ENCODE measurements around the gene CDK5.

Gene CDK5

GRCh38 chr7:151091431-151091830, 33.7 kb upstream of the CDK5 start:
- Histone ChIP-seq H3K27me3 (ENCODE audit: insufficient read depth, low read length) (no peaks in the 10 kb centered on the region), H3K4me1 (ENCODE audit: insufficient read depth, low read length) (peaks cover 23% of the 10 kb centered on the region), H3K36me3 (ENCODE audit: insufficient read depth, low read length) (peaks cover 3% of the 10 kb centered on the region), H3K9me3 (ENCODE audit: low read length) (no peaks in the 10 kb centered on the region), H3K4me3 (ENCODE audit: low read length) (no peak overlapping the region), H2AFZ (ENCODE audit: low read depth, low read length) (no peak overlapping the region)

DNA sequence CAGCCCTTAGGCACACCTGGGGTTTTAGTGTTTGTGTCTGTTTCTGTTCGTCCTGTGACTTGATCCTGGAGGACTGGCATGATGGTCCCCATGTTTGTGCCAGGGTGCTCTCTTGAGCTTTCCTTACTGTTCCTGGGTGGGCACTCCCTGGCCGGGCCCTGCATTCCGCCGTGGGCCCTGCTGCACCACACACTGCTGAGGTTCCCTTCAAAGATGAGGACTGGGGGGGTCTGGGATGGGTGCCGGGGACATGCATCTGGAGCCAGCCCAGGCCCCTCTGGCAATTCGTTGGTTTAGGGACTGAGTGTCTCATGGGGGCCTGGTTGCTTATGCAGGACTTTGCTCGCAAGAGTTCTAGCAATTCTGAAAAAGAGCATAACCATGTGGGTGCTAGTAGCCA, 33.3 kb upstream of the CDK5 start:
- Histone ChIP-seq H3K4me3 (ENCODE audit: low read length) (no peak overlapping the region), H2AFZ (ENCODE audit: low read depth, low read length) (no peak overlapping the region), H3K36me3 (ENCODE audit: insufficient read depth, low read length) (peaks cover 1% of the 10 kb centered on the region), H3K4me1 (ENCODE audit: insufficient read depth, low read length) (peaks cover 23% of the 10 kb centered on the region), H3K27me3 (ENCODE audit: insufficient read depth, low read length) (no peaks in the 10 kb centered on the region), H3K9me3 (ENCODE audit: low read length) (no peaks in the 10 kb centered on the region)

- Histone ChIP-seq H2AFZ (ENCODE audit: low read depth, low read length) (no peak overlapping the region), H3K9me3 (ENCODE audit: low read length) (no peaks in the 10 kb centered on the region), H3K36me3 (ENCODE audit: insufficient read depth, low read length) (no peaks in the 10 kb centered on the region), H3K4me1 (ENCODE audit: insufficient read depth, low read length) (peaks cover 29% of the 10 kb centered on the region), H3K4me3 (ENCODE audit: low read length) (no peak overlapping the region), H3K27me3 (ENCODE audit: insufficient read depth, low read length) (no peaks in the 10 kb centered on the region)
Observed at GRCh38 chr7:151089893-151090730, 32.4 kb upstream of the CDK5 start.

GRCh38 chr7:151088856-151089699, 31.4 kb upstream of the CDK5 start:
- Histone ChIP-seq H3K9me3 (ENCODE audit: low read length) (no peaks in the 10 kb centered on the region), H3K36me3 (ENCODE audit: insufficient read depth, low read length) (no peaks in the 10 kb centered on the region), H3K4me1 (ENCODE audit: insufficient read depth, low read length) (peaks cover 30% of the 10 kb centered on the region), H2AFZ (ENCODE audit: low read depth, low read length) (no peak overlapping the region), H3K27me3 (ENCODE audit: insufficient read depth, low read length) (no peaks in the 10 kb centered on the region), H3K4me3 (ENCODE audit: low read length) (no peak overlapping the region)

- Histone ChIP-seq H3K27me3 (ENCODE audit: insufficient read depth, low read length) (no peaks in the 10 kb centered on the region), H3K9me3 (ENCODE audit: low read length) (no peaks in the 10 kb centered on the region), H2AFZ (ENCODE audit: low read depth, low read length) (no peak overlapping the region), H3K36me3 (ENCODE audit: insufficient read depth, low read length) (no peaks in the 10 kb centered on the region), H3K4me1 (ENCODE audit: insufficient read depth, low read length) (peaks cover 35% of the 10 kb centered on the region), H3K4me3 (ENCODE audit: low read length) (peak overlapping the region; percentile 67)
Observed at GRCh38 chr7:151088019-151088855, 30.5 kb upstream of the CDK5 start.

DNA sequence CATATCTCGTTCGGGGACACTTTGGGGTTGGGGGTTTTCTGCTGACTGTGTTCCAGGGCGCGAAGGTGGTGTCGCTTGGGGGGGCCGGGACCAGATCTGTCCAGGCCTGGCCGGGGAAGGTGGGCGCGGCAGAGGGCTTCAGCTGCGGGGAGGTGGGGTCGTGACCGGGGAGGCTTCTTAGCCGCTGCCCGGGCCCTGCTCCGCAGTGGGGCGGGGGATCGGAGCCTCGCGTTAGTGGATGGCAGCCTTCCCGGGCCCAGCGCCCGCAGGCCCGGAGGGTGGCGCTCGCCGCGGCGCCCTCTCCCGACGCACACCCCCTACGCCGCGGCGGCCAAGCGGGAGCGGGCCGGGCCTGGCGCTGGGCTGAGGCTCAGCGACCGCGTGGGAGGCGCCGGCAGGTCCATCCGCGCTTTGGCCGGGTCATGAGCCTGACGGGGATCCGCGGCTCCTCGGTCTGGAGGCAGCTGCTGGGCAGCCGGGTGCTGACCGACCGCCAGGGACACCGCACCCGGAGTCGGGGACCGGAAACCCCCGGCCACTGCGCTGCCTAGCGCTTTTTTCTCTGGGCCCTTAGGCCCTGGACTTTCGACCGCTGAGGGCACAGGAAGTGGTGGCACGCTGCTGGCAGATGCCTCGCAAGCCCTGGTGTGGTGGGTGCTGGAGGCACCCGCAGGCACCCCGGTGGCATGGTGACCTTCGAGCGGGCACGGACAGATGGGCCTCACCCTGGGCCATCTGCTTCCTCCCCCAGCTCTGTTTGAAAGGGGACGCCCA, 29.7 kb upstream of the CDK5 start:
- no peaks in the 10 kb centered on the region for H3K9me3 ChIP-seq (ENCODE audit: low read length)
- no peaks in the 10 kb centered on the region for H3K36me3 ChIP-seq (ENCODE audit: insufficient read depth, low read length)
- peaks cover 41% of the 10 kb centered on the region for H3K4me1 ChIP-seq (ENCODE audit: insufficient read depth, low read length)
- peak overlapping the region; percentile 67 for H3K4me3 ChIP-seq (ENCODE audit: low read length)
- no peaks in the 10 kb centered on the region for H3K27me3 ChIP-seq (ENCODE audit: insufficient read depth, low read length)
- H2AFZ ChIP-seq (ENCODE audit: low read depth, low read length): no peak overlapping the region

GRCh38 chr7:151086802-151087244, 29.1 kb upstream of the CDK5 start:
- Histone ChIP-seq H3K27me3 (ENCODE audit: insufficient read depth, low read length) (no peaks in the 10 kb centered on the region), H3K4me1 (ENCODE audit: insufficient read depth, low read length) (peaks cover 47% of the 10 kb centered on the region), H3K36me3 (ENCODE audit: insufficient read depth, low read length) (no peaks in the 10 kb centered on the region), H2AFZ (ENCODE audit: low read depth, low read length) (no peak overlapping the region), H3K9me3 (ENCODE audit: low read length) (no peaks in the 10 kb centered on the region), H3K4me3 (ENCODE audit: low read length) (peak overlapping the region; percentile 67)

DNA sequence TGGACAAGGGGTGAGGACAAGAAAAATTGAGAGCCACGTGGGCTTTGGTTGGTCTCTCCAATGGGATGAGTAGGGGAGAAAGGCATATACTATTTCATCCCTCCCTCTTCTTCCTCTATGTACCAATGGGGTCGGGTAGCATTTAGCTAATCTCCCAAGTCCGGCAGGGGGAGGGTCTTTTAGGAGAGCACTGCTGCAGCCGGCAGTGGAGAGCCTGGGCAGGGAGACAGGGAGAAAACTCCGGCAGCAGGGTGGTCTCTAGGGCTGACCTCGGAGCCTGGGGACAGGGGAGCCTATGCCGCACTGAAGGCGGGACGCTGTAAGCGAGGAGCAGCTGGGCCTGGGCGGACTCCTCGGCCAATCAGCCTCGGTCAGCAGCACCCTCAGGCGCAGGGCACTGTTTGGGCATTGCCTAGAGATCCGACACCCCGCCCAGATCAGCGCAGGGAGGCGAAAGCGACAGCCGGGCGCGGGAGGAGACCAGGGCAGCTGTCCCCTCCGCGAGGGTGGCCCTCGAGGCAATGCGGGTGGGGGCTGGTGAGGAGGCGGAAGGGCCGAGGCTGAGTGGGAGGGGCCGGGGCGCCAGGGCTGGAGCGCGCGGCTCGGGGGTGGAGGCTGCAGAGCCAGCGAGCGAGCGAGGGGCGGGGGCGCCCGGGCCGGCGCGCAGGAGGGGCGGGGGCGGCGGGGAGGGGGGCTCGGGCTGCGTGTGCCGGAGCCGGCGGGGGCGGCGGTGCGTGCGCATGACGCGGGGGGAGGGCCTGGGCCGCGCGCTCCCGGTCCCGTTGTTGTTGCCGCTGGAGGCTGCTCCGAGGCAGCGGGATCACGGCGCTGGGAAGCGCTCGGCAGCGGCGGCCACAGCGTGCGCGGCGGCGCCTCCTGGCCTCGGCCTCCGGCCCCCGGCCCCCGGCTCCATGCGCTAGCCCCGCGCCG, 28.3 kb upstream of the CDK5 start, which contains the start of gene AGAP3:
AGAP3 (plus strand) TSS at position 785 of the 930 bp plus-strand sequence. CDS start 267 bp downstream, outside the sequence.
- peaks cover 55% of the 10 kb centered on the region for H3K4me1 ChIP-seq (ENCODE audit: insufficient read depth, low read length)
- H3K27me3 ChIP-seq (ENCODE audit: insufficient read depth, low read length): no peaks in the 10 kb centered on the region
- H3K4me3 ChIP-seq (ENCODE audit: low read length): peak within 1 kb of the TSS; percentile 67
- H2AFZ ChIP-seq (ENCODE audit: low read depth, low read length): peak within 1 kb of the TSS; percentile 29
- no peaks in the 10 kb centered on the region for H3K36me3 ChIP-seq (ENCODE audit: insufficient read depth, low read length)
- H3K9me3 ChIP-seq (ENCODE audit: low read length): no peaks in the 10 kb centered on the region

DNA sequence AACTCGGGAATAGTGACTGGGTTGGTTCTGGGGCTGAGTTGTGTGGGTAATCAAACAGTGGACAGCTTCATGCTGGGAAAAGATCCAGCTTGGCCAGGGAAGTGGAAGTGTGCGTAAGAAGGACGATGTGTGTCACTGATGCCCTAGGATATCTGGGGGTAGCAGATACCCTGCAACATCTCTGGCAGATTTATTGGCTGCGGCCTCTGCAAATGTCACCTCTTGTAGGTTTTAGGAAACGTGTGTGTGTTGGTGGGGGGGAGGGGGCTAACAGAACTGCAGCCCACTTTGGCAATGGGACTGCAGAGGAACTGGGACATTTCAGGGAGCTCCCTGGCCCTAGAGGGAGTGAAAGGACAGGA, 27.6 kb upstream of the CDK5 start:
- Histone ChIP-seq H3K9me3 (ENCODE audit: low read length) (no peaks in the 10 kb centered on the region), H3K36me3 (ENCODE audit: insufficient read depth, low read length) (no peaks in the 10 kb centered on the region), H2AFZ (ENCODE audit: low read depth, low read length) (peak overlapping the region; percentile 29), H3K4me1 (ENCODE audit: insufficient read depth, low read length) (peaks cover 57% of the 10 kb centered on the region), H3K27me3 (ENCODE audit: insufficient read depth, low read length) (no peaks in the 10 kb centered on the region), H3K4me3 (ENCODE audit: low read length) (peak overlapping the region; percentile 58)

DNA sequence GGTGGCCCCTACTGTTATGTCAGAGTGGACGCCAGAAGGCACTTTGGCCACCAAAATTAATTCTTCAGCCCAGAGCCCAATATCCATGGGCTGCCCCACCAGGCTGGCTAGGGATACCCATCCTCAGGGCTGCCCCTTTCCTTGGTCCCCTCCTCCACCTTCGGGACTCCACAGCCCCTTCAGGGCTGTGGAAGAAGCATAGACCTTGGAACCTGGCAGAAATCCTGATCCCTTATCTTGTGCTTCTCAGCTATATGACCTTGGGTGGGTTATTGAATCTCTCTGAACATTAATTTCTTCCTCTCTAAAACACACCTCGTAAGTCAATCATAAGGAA, 26.1 kb upstream of the CDK5 start:
- Histone ChIP-seq H3K9me3 (ENCODE audit: low read length) (no peaks in the 10 kb centered on the region), H3K36me3 (ENCODE audit: insufficient read depth, low read length) (peaks cover 4% of the 10 kb centered on the region), H3K27me3 (ENCODE audit: insufficient read depth, low read length) (no peaks in the 10 kb centered on the region), H3K4me3 (ENCODE audit: low read length) (peak overlapping the region; percentile 75), H3K4me1 (ENCODE audit: insufficient read depth, low read length) (peaks cover 59% of the 10 kb centered on the region), H2AFZ (ENCODE audit: low read depth, low read length) (peak overlapping the region; percentile 93)

DNA sequence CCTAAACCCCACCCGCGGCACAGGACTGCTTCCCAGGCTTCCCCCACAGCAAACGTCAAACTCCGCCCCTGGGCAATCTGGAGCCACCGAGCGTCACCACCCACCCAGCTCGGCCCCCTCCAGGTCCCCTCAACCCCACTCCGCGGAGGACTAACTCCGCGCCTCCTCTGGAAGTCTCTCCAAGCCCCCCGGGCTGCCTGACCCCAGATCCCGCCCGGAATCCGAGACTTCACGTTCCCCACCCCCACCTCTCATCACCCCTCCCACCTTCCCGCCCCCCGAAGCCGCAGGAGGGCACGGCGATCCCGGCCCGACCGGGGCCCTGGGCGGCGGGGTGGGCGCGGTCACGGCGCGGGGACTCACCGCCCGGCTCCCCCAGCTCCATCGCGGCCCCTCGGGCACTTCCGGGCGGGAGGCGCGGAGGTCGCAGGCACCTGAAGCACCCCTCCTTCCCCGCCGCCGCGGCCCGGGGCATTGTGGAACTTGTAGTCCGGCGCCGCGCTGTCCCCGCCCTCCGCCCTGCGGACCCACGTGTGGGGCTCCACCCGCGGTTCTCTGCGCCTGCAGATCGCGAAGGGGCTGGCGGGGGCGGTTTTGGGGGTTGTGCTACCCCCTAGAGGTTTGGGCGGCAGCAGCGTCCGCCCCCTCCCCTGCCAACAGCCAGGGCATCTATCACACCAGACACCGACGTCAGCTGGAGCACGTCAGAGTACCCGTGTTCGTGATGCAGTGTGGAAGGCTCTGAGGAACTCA, 25.6 kb upstream of the CDK5 start, which contains the start of gene TMUB1:
TMUB1 (minus strand) TSS at position 423 of the 753 bp plus-strand sequence. CDS start 930 bp downstream, outside the sequence.
- Histone ChIP-seq H3K36me3 (ENCODE audit: insufficient read depth, low read length) (peaks cover 6% of the 10 kb centered on the region), H2AFZ (ENCODE audit: low read depth, low read length) (peak within 1 kb of the TSS; percentile 93), H3K27me3 (ENCODE audit: insufficient read depth, low read length) (no peaks in the 10 kb centered on the region), H3K4me3 (ENCODE audit: low read length) (peak within 1 kb of the TSS; percentile 75), H3K4me1 (ENCODE audit: insufficient read depth, low read length) (peaks cover 56% of the 10 kb centered on the region), H3K9me3 (ENCODE audit: low read length) (no peaks in the 10 kb centered on the region)

Measured in neuron (in vitro differentiated cells).